SU-DHL-6 (cell line): ENCODE data around the gene ATP11A.

Source experiments
- H2AFZ ChIP-seq: fragments of 200-600 bp; sonication (generic); 2 replicates; pipeline ENCODE4 v1.6.1; 2014; ENCODE audit warnings: low read depth, mild to moderate bottlenecking, moderate library complexity, mixed read lengths, antibody characterized with exemption, low read length; ENCODE audit not compliant: severe bottlenecking
- H3F3A ChIP-seq: fragments of 200-600 bp; shearing (Covaris generic); 2 replicates; pipeline ENCODE4 v1.6.0; 2016; ENCODE audit warnings: antibody characterized with exemption, mild to moderate bottlenecking; ENCODE audit not compliant: insufficient read depth
- H3K27ac ChIP-seq: fragments of 200-600 bp; sonication (generic); 2 replicates; pipeline ENCODE4 v1.5.1; 2016; ENCODE audit warnings: low read depth, mild to moderate bottlenecking, low read length, moderate library complexity, mixed read lengths
- H3K27me3 ChIP-seq: fragments of 200-600 bp; sonication (generic), shearing (Covaris generic); 2 replicates; pipeline ENCODE4 v1.6.0; 2014; ENCODE audit warnings: mild to moderate bottlenecking, low read length
- H3K36me3 ChIP-seq: fragments of 200-600 bp; sonication (generic); 2 replicates; pipeline ENCODE4 v1.6.1; 2014; ENCODE audit warnings: mild to moderate bottlenecking, low read length, mixed read lengths
- H3K4me2 ChIP-seq: fragments of 300-600, 200-600 bp; shearing (Covaris generic), sonication (generic); 2 replicates; pipeline ENCODE4 v1.6.0; 2014; ENCODE audit warnings: low read length, low read depth, mild to moderate bottlenecking; ENCODE audit not compliant: poor library complexity, severe bottlenecking
- H3K4me3 ChIP-seq: fragments of 200-600 bp; sonication (generic); 2 replicates; pipeline ENCODE4 v1.5.1; 2014; ENCODE audit warnings: antibody characterized with exemption, low read length, mild to moderate bottlenecking, mixed read lengths; ENCODE audit not compliant: insufficient read depth, poor library complexity, severe bottlenecking
- H3K79me2 ChIP-seq: fragments of 200-600 bp; sonication (generic); 2 replicates; pipeline ENCODE4 v1.6.1; 2014; ENCODE audit warnings: mild to moderate bottlenecking, low read length, moderate library complexity; ENCODE audit not compliant: insufficient read depth
- H3K9ac ChIP-seq: fragments of 200-600 bp; sonication (generic); 2 replicates; pipeline ENCODE4 v1.7.0; 2014; ENCODE audit warnings: mild to moderate bottlenecking, low read length
- H3K9me2 ChIP-seq: fragments of 200-600 bp; sonication (generic); replicated peaks from 2 replicates; pipeline ENCODE4 v1.6.1; 2014; ENCODE audit warnings: low read length; ENCODE audit not compliant: insufficient read depth
- H3K9me3 ChIP-seq: fragments of 200-600 bp; sonication (generic); 2 replicates; pipeline ENCODE4 v1.6.1; 2014; ENCODE audit warnings: low read length, mixed read lengths; ENCODE audit not compliant: insufficient read depth
- H4K20me1 ChIP-seq: fragments of 200-600 bp; sonication (generic); 2 replicates; pipeline ENCODE4 v1.6.1; 2014; ENCODE audit warnings: low read depth, mild to moderate bottlenecking, antibody characterized with exemption, low read length, moderate library complexity, mixed read lengths
- CTCF ChIP-seq: fragments of 200-600 bp; sonication (generic); IDR thresholded peaks from one replicate; pipeline ENCODE4 v1.5.1; 2017; ENCODE audit warnings: antibody characterized with exemption, mild to moderate bottlenecking, low read length, moderate library complexity; ENCODE audit not compliant: insufficient read depth, poor library complexity, severe bottlenecking
- EZH2phosphoT487 ChIP-seq: fragments of 200-600 bp; sonication (generic), shearing (Covaris generic); conservative IDR thresholded peaks from 2 replicates; pipeline ENCODE4 v1.6.1; 2018; ENCODE audit warnings: mild to moderate bottlenecking, antibody characterized with exemption, low read length, moderate library complexity, mixed read lengths

The ATP11A gene

GRCh38 chr13:112704308-112705145, 14.7 kb downstream of the ATP11A start:
- H3K27ac ChIP-seq = no peak overlapping the region
- no peaks in the 10 kb centered on the region for H3K27me3 ChIP-seq
- H4K20me1 ChIP-seq = no peaks in the 10 kb centered on the region; the same call in 1 of the 2 replicates
- H3K4me3 ChIP-seq = no peak overlapping the region
- no peaks in the 10 kb centered on the region for H3K9me2 ChIP-seq
- H3K79me2 ChIP-seq = no peaks in the 10 kb centered on the region; the same call in 1 of the 2 replicates
- H3K36me3 ChIP-seq = no peaks in the 10 kb centered on the region
- no peaks in the 10 kb centered on the region for H3K9me3 ChIP-seq
- no peak for TF ChIP-seq EZH2phosphoT487
- no peak for TF ChIP-seq CTCF
- H2AFZ ChIP-seq = no peak overlapping the region
- no peak overlapping the region for H3K9ac ChIP-seq
- H3K4me2 ChIP-seq = no peak overlapping the region
- H3F3A ChIP-seq = no peaks in the 10 kb centered on the region

- Histone ChIP-seq H3K27me3 (no peaks in the 10 kb centered on the region), H3K9me2 (no peaks in the 10 kb centered on the region), H3F3A (no peaks in the 10 kb centered on the region), H3K4me2 (no peak overlapping the region), H4K20me1 (no peaks in the 10 kb centered on the region; the same call in 1 of the 2 replicates), H3K27ac (no peak overlapping the region), H3K79me2 (no peaks in the 10 kb centered on the region), H2AFZ (no peak overlapping the region), H3K4me3 (no peak overlapping the region), H3K9me3 (no peaks in the 10 kb centered on the region), H3K36me3 (no peaks in the 10 kb centered on the region), H3K9ac (no peak overlapping the region)
- no peak for TF ChIP-seq EZH2phosphoT487
- TF ChIP-seq CTCF = no peak
Observed at GRCh38 chr13:112705286-112705685, 15.4 kb downstream of the ATP11A start.

GRCh38 chr13:112706171-112706570, 16.3 kb downstream of the ATP11A start:
- Histone ChIP-seq H3K9me3 (no peaks in the 10 kb centered on the region), H3K27ac (no peak overlapping the region), H3K79me2 (no peaks in the 10 kb centered on the region), H3K9me2 (no peaks in the 10 kb centered on the region), H3K4me3 (no peak overlapping the region), H3K4me2 (no peak overlapping the region), H3K9ac (no peak overlapping the region), H3F3A (no peaks in the 10 kb centered on the region), H2AFZ (no peak overlapping the region), H3K27me3 (no peaks in the 10 kb centered on the region), H4K20me1 (no peaks in the 10 kb centered on the region; the same call in 1 of the 2 replicates), H3K36me3 (no peaks in the 10 kb centered on the region)
- no peak for TF ChIP-seq EZH2phosphoT487
- no peak for TF ChIP-seq CTCF
